ENCODE data around the gene TNIK.

Gene TNIK

GRCh38 chr3:171157980-171158379 lies 302.2 kb downstream of the TNIK start:
- no peaks in the 10 kb centered on the region for H3K79me2 ChIP-seq (ENCODE audit: insufficient read depth, low read length)
- no peak overlapping the region for H3K4me3 ChIP-seq (ENCODE audit: low read depth, low read length, poor library complexity, severe bottlenecking)
- H3K4me2 ChIP-seq (ENCODE audit: low read length): no peak overlapping the region
- no peaks in the 10 kb centered on the region; the same call in 1 of the 2 replicates for H3K27me3 ChIP-seq (ENCODE audit: insufficient read depth, low read length)
- no peak overlapping the region for H3K27ac ChIP-seq (ENCODE audit: low read depth, low read length, poor library complexity, severe bottlenecking)
- H3K9ac ChIP-seq (ENCODE audit: low read length): no peak overlapping the region
- H2AFZ ChIP-seq (ENCODE audit: low read length): no peak overlapping the region
- no peaks in the 10 kb centered on the region for H3K9me2 ChIP-seq (ENCODE audit: low read depth, low read length)
- H4K20me1 ChIP-seq (ENCODE audit: insufficient read depth, low read length): no peaks in the 10 kb centered on the region
- H3F3A ChIP-seq (ENCODE audit: insufficient read depth, low read length): no peaks in the 10 kb centered on the region
- H3K4me1 ChIP-seq (ENCODE audit: insufficient read depth, low read length, severe bottlenecking): no peaks in the 10 kb centered on the region
- TF ChIP-seq CTCF (IDR thresholded peaks at IDR 0.05; ENCODE audit: low read length): no peak
- H3K36me3 ChIP-seq (ENCODE audit: insufficient read depth, low read length): no peaks in the 10 kb centered on the region
- no peaks in the 10 kb centered on the region for H3K9me3 ChIP-seq (ENCODE audit: low read length)

- Histone ChIP-seq H3K27ac (ENCODE audit: low read depth, low read length, poor library complexity, severe bottlenecking) (no peak overlapping the region), H3K9ac (ENCODE audit: low read length) (no peak overlapping the region), H4K20me1 (ENCODE audit: insufficient read depth, low read length) (no peaks in the 10 kb centered on the region), H3K9me2 (ENCODE audit: low read depth, low read length) (no peaks in the 10 kb centered on the region), H2AFZ (ENCODE audit: low read length) (no peak overlapping the region), H3K36me3 (ENCODE audit: insufficient read depth, low read length) (no peaks in the 10 kb centered on the region), H3F3A (ENCODE audit: insufficient read depth, low read length) (no peaks in the 10 kb centered on the region), H3K9me3 (ENCODE audit: low read length) (no peaks in the 10 kb centered on the region), H3K4me3 (ENCODE audit: low read depth, low read length, poor library complexity, severe bottlenecking) (no peak overlapping the region), H3K27me3 (ENCODE audit: insufficient read depth, low read length) (no peaks in the 10 kb centered on the region; the same call in 1 of the 2 replicates), H3K79me2 (ENCODE audit: insufficient read depth, low read length) (no peaks in the 10 kb centered on the region), H3K4me1 (ENCODE audit: insufficient read depth, low read length, severe bottlenecking) (no peaks in the 10 kb centered on the region), H3K4me2 (ENCODE audit: low read length) (no peak overlapping the region)
- TF ChIP-seq CTCF (IDR thresholded peaks at IDR 0.05; ENCODE audit: low read length) (no peak), EZH2 (IDR thresholded peaks at IDR 0.05; ENCODE audit: borderline replicate concordance, low read length) (no peak)
These were observed 302.9 kb downstream of the TNIK start for GRCh38 chr3:171157286-171157685.

- Histone ChIP-seq H3K27me3 (ENCODE audit: insufficient read depth, low read length) (no peaks in the 10 kb centered on the region; the same call in 1 of the 2 replicates), H3K4me3 (ENCODE audit: low read depth, low read length, poor library complexity, severe bottlenecking) (no peak overlapping the region), H3K27ac (ENCODE audit: low read depth, low read length, poor library complexity, severe bottlenecking) (no peak overlapping the region), H3K4me1 (ENCODE audit: insufficient read depth, low read length, severe bottlenecking) (no peaks in the 10 kb centered on the region), H4K20me1 (ENCODE audit: insufficient read depth, low read length) (no peaks in the 10 kb centered on the region), H3K4me2 (ENCODE audit: low read length) (no peak overlapping the region), H3K9me2 (ENCODE audit: low read depth, low read length) (no peaks in the 10 kb centered on the region), H2AFZ (ENCODE audit: low read length) (no peak overlapping the region), H3K9ac (ENCODE audit: low read length) (no peak overlapping the region), H3K79me2 (ENCODE audit: insufficient read depth, low read length) (no peaks in the 10 kb centered on the region), H3F3A (ENCODE audit: insufficient read depth, low read length) (no peaks in the 10 kb centered on the region), H3K36me3 (ENCODE audit: insufficient read depth, low read length) (no peaks in the 10 kb centered on the region), H3K9me3 (ENCODE audit: low read length) (no peaks in the 10 kb centered on the region)
- TF ChIP-seq EZH2 (IDR thresholded peaks at IDR 0.05; ENCODE audit: borderline replicate concordance, low read length) (no peak), CTCF (IDR thresholded peaks at IDR 0.05; ENCODE audit: low read length) (no peak)
These were observed 303.7 kb downstream of the TNIK start for GRCh38 chr3:171156401-171157010.

Measured in OCI-LY1 (cell line).